Measurements from ENCODE around the gene KANK3. TPM values are rescaled to one million over a fixed set of nuclear protein-coding genes. Genes with fewer than 3 reads are reported as not detected.
A peak's percentile ranks its signal among the peaks of the same experiment; 100 is the strongest.

Gene KANK3
- total RNA-seq, 1 experiment from 2014 or later: 1.2 TPM

- intact Hi-C loops (cut with micrococcal nuclease): no loop called here
- peaks cover 16% of the 10 kb centered on the region for H3K4me1 Mint-ChIP-seq (ENCODE audit: insufficient read depth, unreplicated experiment)
- no peak overlapping the region for H3K4me3 Mint-ChIP-seq (ENCODE audit: unreplicated experiment)
- POLR2A ChIA-PET: no interaction called here
- no peak overlapping the region for H3K27ac Mint-ChIP-seq (ENCODE audit: low read depth, unreplicated experiment)
- BruUV-seq (replicated peaks): no TSS peak
- peaks cover 25% of the 10 kb centered on the region for H3K36me3 Mint-ChIP-seq (ENCODE audit: insufficient read depth, unreplicated experiment)
- DNase-seq (ENCODE audit: unreplicated experiment): no peak
- CTCF ChIA-PET: interaction anchor here (0.7 kb wide), 1 partner anchor 19 kb away, joined by 3 read pairs; the partner anchor contains the start of gene RAB11B
- no peaks in the 10 kb centered on the region for H3K27me3 Mint-ChIP-seq (ENCODE audit: insufficient read depth, unreplicated experiment)
- TF ChIP-seq, protein P1, sequence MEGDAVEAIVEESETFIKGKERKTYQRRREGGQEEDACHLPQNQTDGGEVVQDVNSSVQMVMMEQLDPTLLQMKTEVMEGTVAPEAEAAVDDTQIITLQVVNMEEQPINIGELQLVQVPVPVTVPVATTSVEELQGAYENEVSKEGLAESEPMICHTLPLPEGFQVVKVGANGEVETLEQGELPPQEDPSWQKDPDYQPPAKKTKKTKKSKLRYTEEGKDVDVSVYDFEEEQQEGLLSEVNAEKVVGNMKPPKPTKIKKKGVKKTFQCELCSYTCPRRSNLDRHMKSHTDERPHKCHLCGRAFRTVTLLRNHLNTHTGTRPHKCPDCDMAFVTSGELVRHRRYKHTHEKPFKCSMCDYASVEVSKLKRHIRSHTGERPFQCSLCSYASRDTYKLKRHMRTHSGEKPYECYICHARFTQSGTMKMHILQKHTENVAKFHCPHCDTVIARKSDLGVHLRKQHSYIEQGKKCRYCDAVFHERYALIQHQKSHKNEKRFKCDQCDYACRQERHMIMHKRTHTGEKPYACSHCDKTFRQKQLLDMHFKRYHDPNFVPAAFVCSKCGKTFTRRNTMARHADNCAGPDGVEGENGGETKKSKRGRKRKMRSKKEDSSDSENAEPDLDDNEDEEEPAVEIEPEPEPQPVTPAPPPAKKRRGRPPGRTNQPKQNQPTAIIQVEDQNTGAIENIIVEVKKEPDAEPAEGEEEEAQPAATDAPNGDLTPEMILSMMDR (IDR thresholded peaks at IDR 0.05; ENCODE audit: unreplicated experiment): no peak
- H3K9me3 Mint-ChIP-seq (ENCODE audit: unreplicated experiment): no peaks in the 10 kb centered on the region
Measured at GRCh38 chr19:8371011-8371804, 28.1 kb upstream of the KANK3 start.

DNA sequence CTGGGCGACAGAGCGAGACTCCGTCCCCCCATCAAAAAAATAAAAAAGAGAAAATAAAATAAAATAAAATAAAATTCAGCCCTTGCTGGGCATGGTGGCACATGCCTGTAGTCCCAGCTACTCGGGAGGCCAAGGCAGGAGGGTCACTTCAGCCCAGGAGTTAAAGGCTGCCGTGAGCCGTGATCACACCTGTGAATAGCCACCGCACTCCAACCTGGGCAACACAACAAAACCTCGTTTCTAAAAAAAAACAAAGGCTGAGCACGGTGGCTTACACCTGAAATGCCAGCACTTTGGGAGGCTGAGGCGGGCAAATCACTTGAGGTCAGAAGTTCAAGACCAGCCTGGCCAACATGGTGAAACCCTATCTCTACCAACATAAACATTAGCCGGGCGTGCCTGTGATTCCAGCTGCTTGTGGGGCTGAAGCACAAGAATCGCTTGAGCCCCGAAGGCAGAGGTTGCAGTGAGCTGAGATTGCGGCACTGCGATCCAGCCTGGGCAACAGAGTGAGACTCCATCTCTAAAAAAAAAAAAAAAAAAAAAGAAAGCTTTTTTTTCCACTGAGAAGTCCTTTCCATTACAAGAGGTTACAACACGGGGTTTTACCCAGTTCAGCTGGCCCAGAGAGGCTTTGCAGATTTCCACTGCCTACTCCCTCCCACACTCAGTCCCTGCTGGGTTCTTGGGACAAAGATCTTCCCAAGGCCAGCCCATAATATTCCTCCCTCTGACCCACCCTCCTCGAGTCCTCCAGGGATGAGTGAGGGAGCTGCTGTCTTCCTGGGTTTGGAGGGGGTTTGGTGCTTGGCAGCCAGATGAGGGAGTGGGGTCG is 27.3 kb upstream of the KANK3 start:
- H3K9me3 Mint-ChIP-seq (ENCODE audit: unreplicated experiment): no peaks in the 10 kb centered on the region
- TF ChIP-seq, protein P1 (IDR thresholded peaks at IDR 0.05; ENCODE audit: unreplicated experiment): no peak
- DNase-seq (ENCODE audit: unreplicated experiment): peak; percentile 37
- H3K4me1 Mint-ChIP-seq (ENCODE audit: insufficient read depth, unreplicated experiment): peaks cover 17% of the 10 kb centered on the region
- intact Hi-C loops (cut with micrococcal nuclease): no loop called here
- ChIA-PET CTCF (interaction anchor here (0.7 to 3.5 kb wide), 2 partner anchors 16 to 20 kb away, joined by 3 to 24 read pairs; partner anchors contain the start of gene RAB11B), POLR2A (interaction anchor here (1.8 kb wide), 1 partner anchor 20 kb away, joined by 3 read pairs; the partner anchor contains the start of gene RAB11B)
- no peaks in the 10 kb centered on the region for H3K27me3 Mint-ChIP-seq (ENCODE audit: insufficient read depth, unreplicated experiment)
- peaks cover 25% of the 10 kb centered on the region for H3K36me3 Mint-ChIP-seq (ENCODE audit: insufficient read depth, unreplicated experiment)
- H3K27ac Mint-ChIP-seq (ENCODE audit: low read depth, unreplicated experiment): no peak overlapping the region
- no TSS peak for BruUV-seq (replicated peaks)
- H3K4me3 Mint-ChIP-seq (ENCODE audit: unreplicated experiment): no peak overlapping the region

DNA sequence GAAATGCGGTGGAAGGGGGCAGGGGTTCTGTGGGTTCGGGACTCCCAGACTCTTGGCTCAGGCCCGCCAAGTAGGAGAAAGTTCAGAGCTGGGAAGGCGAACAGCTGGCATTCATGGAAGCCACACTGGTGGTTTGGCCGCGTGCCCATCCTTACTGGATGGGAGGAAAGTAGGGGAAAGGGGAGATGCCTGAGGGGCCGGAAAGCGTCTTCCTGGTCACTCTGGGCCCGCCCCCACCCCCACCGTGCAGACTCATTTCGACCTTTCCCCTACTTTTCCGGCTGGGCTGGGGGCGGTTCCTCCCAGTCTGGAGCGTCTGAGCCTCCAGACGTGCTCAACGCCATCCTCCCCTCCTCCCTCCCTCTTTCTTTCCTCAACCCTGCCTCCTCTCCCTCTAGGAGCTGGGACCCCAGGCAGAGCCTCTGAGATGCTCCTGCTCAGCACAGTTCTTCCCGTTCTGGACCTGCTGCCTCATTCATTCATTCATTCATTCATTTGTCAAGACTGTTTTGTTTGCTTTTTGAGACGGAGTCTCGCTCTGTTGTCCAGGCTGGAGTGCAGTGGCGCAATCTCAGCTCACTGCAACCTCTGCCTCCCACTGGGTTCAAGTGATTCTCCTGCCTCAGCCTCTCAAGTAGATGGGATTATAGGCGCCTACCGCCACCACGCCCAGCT is 24.4 kb upstream of the KANK3 start:
- intact Hi-C loops (cut with micrococcal nuclease): no loop called here
- Mint-ChIP-seq H3K36me3 (ENCODE audit: insufficient read depth, unreplicated experiment) (peaks cover 6% of the 10 kb centered on the region), H3K27me3 (ENCODE audit: insufficient read depth, unreplicated experiment) (no peaks in the 10 kb centered on the region), H3K4me1 (ENCODE audit: insufficient read depth, unreplicated experiment) (peaks cover 24% of the 10 kb centered on the region), H3K9me3 (ENCODE audit: unreplicated experiment) (no peaks in the 10 kb centered on the region), H3K4me3 (ENCODE audit: unreplicated experiment) (peak overlapping the region; percentile 39), H3K27ac (ENCODE audit: low read depth, unreplicated experiment) (no peak overlapping the region)
- TF ChIP-seq, protein P1 (IDR thresholded peaks at IDR 0.05; ENCODE audit: unreplicated experiment): no peak
- ChIA-PET CTCF (interaction anchor here (0.6 to 3.5 kb wide), 5 partner anchors 9 to 1208 kb away, joined by 3 to 24 read pairs (median 3); no protein-coding TSS in a partner anchor), POLR2A (interaction anchor here (1.3 to 5.7 kb wide), 2 partner anchors 22 to 77 kb away, joined by 4 to 31 read pairs; partner anchors contain the start of gene RAB11B)
- BruUV-seq (replicated peaks): no TSS peak
- peak; percentile 100 for DNase-seq (ENCODE audit: unreplicated experiment)
